Naive thymus-derived CD8-positive, alpha-beta T cell (primary cell): Measurements from ENCODE around the gene NR3C1. TPM values are rescaled to one million over a fixed set of nuclear protein-coding genes. Genes with fewer than 3 reads are reported as not detected.

Source experiments
- ATAC-seq, 2 donors: fragments of 150-1000 bp; cut with Tn5 transposase in 1 of 2; sonication (Bioruptor Pico), chemical (Tn5 transposase) in 1 of 2; 1 replicate in 1 of 2; 2 replicates in 1 of 2; pipeline ENCODE4 v1.10.0; 2021; ENCODE audit warnings: mild to moderate bottlenecking in 2 of 2, moderate library complexity in 2 of 2
- POLR2A ChIA-PET: fragments of 350-600 bp; sonication (Branson Sonifier 250); formaldehyde crosslinking; loops from one replicate; lab custom pipeline; 2021; ENCODE audit warnings: antibody characterized with exemption; lab: Charles Lee
- DNase-seq, 10 donors: peaks; one replicate each; pipeline versions ENCODE4 v3.0.0 to v3.0.0-alpha.2; 2020 to 2022
- H3K27ac Mint-ChIP-seq, 10 donors: one replicate each; pipeline ENCODE4 v1.8.0; 2020 to 2022; ENCODE audit warnings: mild to moderate bottlenecking in 10 of 10, mixed read lengths in 10 of 10, moderate library complexity in 4 of 10, inconsistent platforms in 1 of 10
- H3K27me3 Mint-ChIP-seq, 5 donors: one replicate each; pipeline ENCODE4 v1.8.0; 2021 to 2022; ENCODE audit warnings: mixed read lengths in 5 of 5
- H3K36me3 Mint-ChIP-seq, 3 donors: one replicate each; pipeline ENCODE4 v1.8.0; 2020 to 2022; ENCODE audit warnings: mixed read lengths in 3 of 3, mild to moderate bottlenecking in 2 of 3, inconsistent platforms in 1 of 3
- H3K4me1 Mint-ChIP-seq, 4 donors: one replicate each; pipeline ENCODE4 v1.8.0; 2021 to 2022; ENCODE audit warnings: mixed read lengths in 4 of 4
- H3K4me3 Mint-ChIP-seq, 10 donors: one replicate each; pipeline ENCODE4 v1.8.0; 2020 to 2022; ENCODE audit warnings: mild to moderate bottlenecking in 10 of 10, mixed read lengths in 10 of 10, moderate library complexity in 6 of 10, inconsistent platforms in 1 of 10
- H3K9me3 Mint-ChIP-seq, 9 donors: one replicate each; pipeline ENCODE4 v1.8.0; 2020 to 2022; ENCODE audit warnings: mixed read lengths in 9 of 9, mild to moderate bottlenecking in 3 of 9, inconsistent platforms in 1 of 9, moderate library complexity in 1 of 9
- polyA plus RNA-seq, 3 donors: library from polyadenylated mRNA; unstranded; fragments of 300-500 nt; fragmentation: Illumina TruSeq; gene quantifications; one replicate each; pipeline ENCODE4 v1.2.3, GENCODE V29; 2021
- total RNA-seq, 8 experiments: library from RNA in 2 of 8; stranded (reverse) in 2 of 8; gene quantifications; one replicate each; pipeline ENCODE4 v1.2.3 and lab custom pipeline; 2021 to 2026

The NR3C1 gene
- total and polyA plus RNA-seq, 5 experiments from 2014 or later, result 60.2 to 133 (median 83.9) TPM

GRCh38 chr5:143311428-143311827, 92.1 kb downstream of the NR3C1 start:
- Mint-ChIP-seq H3K9me3 (peaks cover 0 to 3% (median 0%) of the 10 kb centered on the region in 9 donors), H3K27ac (peak overlapping the region in 1 of 10 donors; percentile 18), H3K4me1 (peaks cover 6 to 33% (median 7%) of the 10 kb centered on the region in 4 donors), H3K4me3 (no peak overlapping the region), H3K36me3 (peaks cover 19 to 76% (median 61%) of the 10 kb centered on the region in 3 donors), H3K27me3 (no peaks in the 10 kb centered on the region)
- POLR2A ChIA-PET, result no interaction called here
- no peak for DNase-seq
- ATAC-seq, result no peak

GRCh38 chr5:143309661-143310431, 93.6 kb downstream of the NR3C1 start:
- POLR2A ChIA-PET, result no interaction called here
- Mint-ChIP-seq H3K4me3 (no peak overlapping the region), H3K27me3 (no peaks in the 10 kb centered on the region), H3K27ac (peak overlapping the region in 2 of 10 donors; percentile 19 to 32), H3K9me3 (peaks cover 0 to 5% (median 2%) of the 10 kb centered on the region in 9 donors), H3K4me1 (peaks cover 8 to 26% (median 15%) of the 10 kb centered on the region in 4 donors), H3K36me3 (peaks cover 24 to 90% (median 76%) of the 10 kb centered on the region in 3 donors)
- ATAC-seq (no peak), DNase-seq (no peak)

- POLR2A ChIA-PET, result no interaction called here
- DNase-seq (no peak), ATAC-seq (no peak)
- H3K36me3 Mint-ChIP-seq, result peaks cover 24 to 92% (median 78%) of the 10 kb centered on the region in 3 donors
- no peaks in the 10 kb centered on the region for H3K27me3 Mint-ChIP-seq
- H3K4me1 Mint-ChIP-seq, result peaks cover 7 to 26% (median 21%) of the 10 kb centered on the region in 4 donors
- peak overlapping the region in 1 of 10 donors; percentile 9 for H3K27ac Mint-ChIP-seq
- H3K9me3 Mint-ChIP-seq, result peaks cover 0 to 5% (median 2%) of the 10 kb centered on the region in 9 donors
- no peak overlapping the region for H3K4me3 Mint-ChIP-seq
These were observed 94.8 kb downstream of the NR3C1 start for GRCh38 chr5:143308731-143309130.

- peak overlapping the region in 1 of 10 donors; percentile 22 for H3K27ac Mint-ChIP-seq
- ATAC-seq, result no peak
- peaks cover 18 to 83% (median 61%) of the 10 kb centered on the region in 3 donors for H3K36me3 Mint-ChIP-seq
These were observed 97.4 kb downstream of the NR3C1 start for GRCh38 chr5:143306040-143306439.

GRCh38 chr5:143304836-143305475, 98.5 kb downstream of the NR3C1 start:
- no peak for ATAC-seq
- Mint-ChIP-seq H3K4me1 (peaks cover 9 to 36% (median 29%) of the 10 kb centered on the region in 4 donors), H3K4me3 (no peak overlapping the region), H3K9me3 (peaks cover 0 to 5% (median 2%) of the 10 kb centered on the region in 9 donors), H3K27ac (peak overlapping the region in 1 of 10 donors; percentile 61), H3K27me3 (no peaks in the 10 kb centered on the region), H3K36me3 (peaks cover 18 to 83% (median 55%) of the 10 kb centered on the region in 3 donors)
- POLR2A ChIA-PET, result no interaction called here
- DNase-seq, result no peak

More at GRCh38 chr5:143306040-143306439, 97.4 kb downstream of the NR3C1 start:
- no peak for DNase-seq
- POLR2A ChIA-PET, result interaction anchor here (0.7 kb wide), 1 partner anchor 15 kb away, joined by 3 read pairs; no protein-coding TSS in a partner anchor
- Mint-ChIP-seq H3K27me3 (no peaks in the 10 kb centered on the region), H3K9me3 (peaks cover 0 to 5% (median 2%) of the 10 kb centered on the region in 9 donors), H3K4me3 (no peak overlapping the region), H3K4me1 (peaks cover 5 to 36% (median 29%) of the 10 kb centered on the region in 4 donors)

- POLR2A ChIA-PET, result no interaction called here
- Mint-ChIP-seq H3K27ac (peak overlapping the region in 3 of 10 donors; percentile 18 to 29 (median 20)), H3K9me3 (peaks cover 0 to 5% (median 0%) of the 10 kb centered on the region in 9 donors), H3K27me3 (no peaks in the 10 kb centered on the region), H3K4me3 (no peak overlapping the region), H3K4me1 (peaks cover 13 to 35% (median 29%) of the 10 kb centered on the region in 4 donors), H3K36me3 (peaks cover 10 to 79% (median 40%) of the 10 kb centered on the region in 3 donors)
- no peak for DNase-seq
- ATAC-seq, result no peak
These were observed 101.0 kb downstream of the NR3C1 start for GRCh38 chr5:143302341-143303045.

- Mint-ChIP-seq H3K36me3 (peaks cover 8 to 79% (median 41%) of the 10 kb centered on the region in 3 donors), H3K9me3 (no peaks in the 10 kb centered on the region), H3K4me1 (peaks cover 3 to 11% (median 7%) of the 10 kb centered on the region in 4 donors), H3K4me3 (no peak overlapping the region), H3K27ac (peak overlapping the region in 3 of 10 donors; percentile 0 to 67 (median 23)), H3K27me3 (no peaks in the 10 kb centered on the region)
- DNase-seq (no peak), ATAC-seq (no peak)
- POLR2A ChIA-PET, result no interaction called here
These were observed 105.7 kb downstream of the NR3C1 start for GRCh38 chr5:143297756-143298155.

- no peak overlapping the region for H3K4me3 Mint-ChIP-seq
- ATAC-seq (no peak), DNase-seq (no peak)
- POLR2A ChIA-PET, result interaction anchor here (1.1 kb wide), 1 partner anchor 114 kb away, joined by 3 read pairs; no protein-coding TSS in a partner anchor
- no peak overlapping the region for H3K27ac Mint-ChIP-seq
- no peaks in the 10 kb centered on the region for H3K9me3 Mint-ChIP-seq
- peaks cover 0 to 16% (median 4%) of the 10 kb centered on the region in 4 donors for H3K4me1 Mint-ChIP-seq
- no peaks in the 10 kb centered on the region for H3K27me3 Mint-ChIP-seq
- peaks cover 16 to 78% (median 63%) of the 10 kb centered on the region in 3 donors for H3K36me3 Mint-ChIP-seq
These were observed 113.4 kb downstream of the NR3C1 start for GRCh38 chr5:143290125-143290524.

- H3K36me3 Mint-ChIP-seq, result peaks cover 15 to 85% (median 59%) of the 10 kb centered on the region in 3 donors
- POLR2A ChIA-PET, result no interaction called here
- H3K9me3 Mint-ChIP-seq, result no peaks in the 10 kb centered on the region
- no peak for DNase-seq
- no peak overlapping the region for H3K27ac Mint-ChIP-seq
- H3K4me1 Mint-ChIP-seq, result peaks cover 0 to 30% (median 3%) of the 10 kb centered on the region in 4 donors
- H3K4me3 Mint-ChIP-seq, result no peak overlapping the region
- ATAC-seq, result no peak
- no peaks in the 10 kb centered on the region for H3K27me3 Mint-ChIP-seq
These were observed 119.0 kb downstream of the NR3C1 start for GRCh38 chr5:143284521-143284920.

GRCh38 chr5:143284002-143284401, 119.5 kb downstream of the NR3C1 start:
- peaks cover 15 to 84% (median 61%) of the 10 kb centered on the region in 3 donors for H3K36me3 Mint-ChIP-seq
- no peaks in the 10 kb centered on the region for H3K9me3 Mint-ChIP-seq
- H3K27me3 Mint-ChIP-seq, result no peaks in the 10 kb centered on the region
- ATAC-seq, result no peak
- H3K4me1 Mint-ChIP-seq, result peaks cover 0 to 30% (median 3%) of the 10 kb centered on the region in 4 donors
- no peak for DNase-seq
- H3K4me3 Mint-ChIP-seq, result no peak overlapping the region
- POLR2A ChIA-PET, result no interaction called here
- peak overlapping the region in 1 of 10 donors; percentile 11 for H3K27ac Mint-ChIP-seq

- POLR2A ChIA-PET, result interaction anchor here (0.7 kb wide), 1 partner anchor 85 kb away, joined by 3 read pairs; no protein-coding TSS in a partner anchor
- Mint-ChIP-seq H3K27ac (no peak overlapping the region), H3K36me3 (peaks cover 11 to 80% (median 46%) of the 10 kb centered on the region in 3 donors)
These were observed 122.3 kb downstream of the NR3C1 start for GRCh38 chr5:143281226-143281625.

GRCh38 chr5:143279698-143280097, 123.8 kb downstream of the NR3C1 start:
- Mint-ChIP-seq H3K27ac (peak overlapping the region in 1 of 10 donors; percentile 8), H3K4me3 (no peak overlapping the region), H3K36me3 (peaks cover 10 to 70% (median 47%) of the 10 kb centered on the region in 3 donors), H3K9me3 (no peaks in the 10 kb centered on the region), H3K4me1 (peaks cover 2 to 29% (median 8%) of the 10 kb centered on the region in 4 donors), H3K27me3 (no peaks in the 10 kb centered on the region)
- no peak for DNase-seq
- POLR2A ChIA-PET, result no interaction called here
- no peak for ATAC-seq

More at GRCh38 chr5:143281226-143281625, 122.3 kb downstream of the NR3C1 start:
- H3K4me1 Mint-ChIP-seq, result peaks cover 0 to 30% (median 6%) of the 10 kb centered on the region in 4 donors
- DNase-seq, result no peak
- H3K9me3 Mint-ChIP-seq, result no peaks in the 10 kb centered on the region
- H3K27me3 Mint-ChIP-seq, result no peaks in the 10 kb centered on the region
- no peak overlapping the region for H3K4me3 Mint-ChIP-seq
- no peak for ATAC-seq
